ENCODE measurements around the gene GLI3. TPM values are rescaled to one million over a fixed set of nuclear protein-coding genes. Genes with fewer than 3 reads are reported as not detected.

GLI3 gene
- total RNA-seq, 2 donors from 2014 or later, result 9.2 to 14.7 TPM

DNA sequence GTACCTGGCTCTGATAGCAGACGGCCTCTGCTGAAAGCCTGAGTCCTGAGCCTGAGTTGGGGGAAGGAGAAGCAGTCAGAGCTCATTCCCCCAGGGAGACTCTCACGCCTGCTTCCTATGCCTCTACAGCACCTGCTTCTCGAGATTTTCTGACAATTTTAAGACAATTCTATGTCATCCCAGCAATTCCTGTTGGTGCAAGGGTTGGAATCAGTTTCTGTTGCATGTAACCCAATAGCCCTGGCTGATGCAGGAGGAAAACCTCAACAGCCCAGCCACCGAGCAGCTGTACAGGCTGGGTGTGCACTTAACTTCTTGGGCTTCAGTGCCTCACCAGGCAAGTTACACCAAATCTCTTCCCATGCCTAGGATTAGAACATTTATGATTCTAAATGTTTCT is 134.7 kb downstream of the GLI3 start:
- no peak overlapping the region for H3K27ac ChIP-seq
- intact Hi-C loops (cut with DNase I), result no loop called here
- TF ChIP-seq POLR2A (IDR thresholded peaks at IDR 0.05), result no peak
- no peak for TF ChIP-seq POLR2AphosphoS5 (IDR thresholded peaks at IDR 0.05)
- TF ChIP-seq, protein P1, sequence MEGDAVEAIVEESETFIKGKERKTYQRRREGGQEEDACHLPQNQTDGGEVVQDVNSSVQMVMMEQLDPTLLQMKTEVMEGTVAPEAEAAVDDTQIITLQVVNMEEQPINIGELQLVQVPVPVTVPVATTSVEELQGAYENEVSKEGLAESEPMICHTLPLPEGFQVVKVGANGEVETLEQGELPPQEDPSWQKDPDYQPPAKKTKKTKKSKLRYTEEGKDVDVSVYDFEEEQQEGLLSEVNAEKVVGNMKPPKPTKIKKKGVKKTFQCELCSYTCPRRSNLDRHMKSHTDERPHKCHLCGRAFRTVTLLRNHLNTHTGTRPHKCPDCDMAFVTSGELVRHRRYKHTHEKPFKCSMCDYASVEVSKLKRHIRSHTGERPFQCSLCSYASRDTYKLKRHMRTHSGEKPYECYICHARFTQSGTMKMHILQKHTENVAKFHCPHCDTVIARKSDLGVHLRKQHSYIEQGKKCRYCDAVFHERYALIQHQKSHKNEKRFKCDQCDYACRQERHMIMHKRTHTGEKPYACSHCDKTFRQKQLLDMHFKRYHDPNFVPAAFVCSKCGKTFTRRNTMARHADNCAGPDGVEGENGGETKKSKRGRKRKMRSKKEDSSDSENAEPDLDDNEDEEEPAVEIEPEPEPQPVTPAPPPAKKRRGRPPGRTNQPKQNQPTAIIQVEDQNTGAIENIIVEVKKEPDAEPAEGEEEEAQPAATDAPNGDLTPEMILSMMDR (IDR thresholded peaks at IDR 0.05), result no peak
- no peaks in the 10 kb centered on the region for H3K36me3 ChIP-seq
- no peaks in the 10 kb centered on the region for H3K27me3 ChIP-seq (replicated peaks; ENCODE audit: insufficient read depth)
- DNase-seq (ENCODE audit: low spot score), result no peak
- H3K4me3 ChIP-seq, result no peak overlapping the region
- 94% methylated on average over 4 of the region's 4 CpGs for WGBS
- H3K4me1 ChIP-seq (replicated peaks), result no peaks in the 10 kb centered on the region
- H3K9me3 ChIP-seq, result no peaks in the 10 kb centered on the region

- Histone ChIP-seq H3K4me1 (replicated peaks) (no peaks in the 10 kb centered on the region), H3K4me3 (no peak overlapping the region), H3K36me3 (no peaks in the 10 kb centered on the region), H3K9me3 (no peaks in the 10 kb centered on the region), H3K27ac (no peak overlapping the region), H3K27me3 (replicated peaks; ENCODE audit: insufficient read depth) (no peaks in the 10 kb centered on the region)
- intact Hi-C loops (cut with DNase I), result no loop called here
- DNase-seq (ENCODE audit: low spot score), result no peak
- WGBS, result 72% methylated on average over 2 of the region's 2 CpGs
- TF ChIP-seq POLR2A (IDR thresholded peaks at IDR 0.05) (no peak), POLR2AphosphoS5 (IDR thresholded peaks at IDR 0.05) (no peak)
- TF ChIP-seq, protein P1 (IDR thresholded peaks at IDR 0.05), result no peak
These were observed 136.9 kb downstream of the GLI3 start for GRCh38 chr7:42100156-42100508.

- H3K9me3 ChIP-seq, result no peaks in the 10 kb centered on the region
- H3K4me3 ChIP-seq, result no peak overlapping the region
- no peaks in the 10 kb centered on the region for H3K27me3 ChIP-seq (replicated peaks; ENCODE audit: insufficient read depth)
- whole genome bisulfite sequencing, result 70% methylated on average over 8 of the region's 8 CpGs
- no peaks in the 10 kb centered on the region for H3K36me3 ChIP-seq
- intact Hi-C loops (cut with DNase I), result loop anchor here (10.0 kb wide), 1 partner anchor 135 kb away; the partner anchor contains the start of gene GLI3
- no peaks in the 10 kb centered on the region for H3K4me1 ChIP-seq (replicated peaks)
- DNase-seq (ENCODE audit: low spot score), result no peak
- TF ChIP-seq POLR2A (IDR thresholded peaks at IDR 0.05) (no peak), POLR2AphosphoS5 (IDR thresholded peaks at IDR 0.05) (no peak)
- TF ChIP-seq, protein P1 (IDR thresholded peaks at IDR 0.05), result no peak
- no peak overlapping the region for H3K27ac ChIP-seq
These were observed 137.4 kb downstream of the GLI3 start for GRCh38 chr7:42099470-42100155.

- no peak overlapping the region for H3K27ac ChIP-seq
These were observed 137.9 kb downstream of the GLI3 start for GRCh38 chr7:42099066-42099465.

More at GRCh38 chr7:42099066-42099465, 137.9 kb downstream of the GLI3 start:
- no peaks in the 10 kb centered on the region for H3K9me3 ChIP-seq
- intact Hi-C loops (cut with DNase I), result loop anchor here (10.0 kb wide), 1 partner anchor 136 kb away; the partner anchor contains the start of gene GLI3
- H3K27me3 ChIP-seq (replicated peaks; ENCODE audit: insufficient read depth), result no peaks in the 10 kb centered on the region
- TF ChIP-seq, protein P1 (IDR thresholded peaks at IDR 0.05), result no peak
- TF ChIP-seq POLR2A (IDR thresholded peaks at IDR 0.05) (no peak), POLR2AphosphoS5 (IDR thresholded peaks at IDR 0.05) (no peak)
- WGBS, result 76% methylated on average over 4 of the region's 4 CpGs
- H3K36me3 ChIP-seq, result no peaks in the 10 kb centered on the region
- H3K4me1 ChIP-seq (replicated peaks), result no peaks in the 10 kb centered on the region
- H3K4me3 ChIP-seq, result no peak overlapping the region
- no peak for DNase-seq (ENCODE audit: low spot score)
